ENCODE data around the gene JUND.

The JUND gene

DNA sequence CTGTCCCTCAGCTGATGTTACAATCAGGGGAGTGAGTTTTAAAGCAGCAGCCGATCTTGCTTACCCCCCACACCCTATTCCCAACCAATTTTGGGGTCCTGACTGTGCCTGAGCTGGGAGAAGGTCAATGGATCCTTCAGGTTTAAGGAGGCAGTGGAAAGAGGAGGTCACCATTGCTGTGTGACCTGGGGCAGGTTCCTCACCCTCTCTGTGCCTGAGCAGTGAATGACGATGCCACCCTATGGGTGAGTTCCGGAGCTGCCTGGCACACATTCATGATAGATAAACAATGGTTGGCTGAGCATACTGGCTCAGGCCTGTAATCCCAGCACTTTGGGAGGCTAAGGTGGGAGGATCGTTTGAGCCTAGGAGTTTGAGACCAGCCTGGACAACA, 20.3 kb upstream of the JUND start:
- FAIRE-seq (no peak), DNase-seq (ENCODE audit: insufficient read length, low spot score) (no peak)
- no peak for TF ChIP-seq POLR2A (IDR thresholded peaks at IDR 0.05; ENCODE audit: low read depth, low read length)

GRCh38 chr19:18300930-18301717, 19.7 kb upstream of the JUND start:
- peak; percentile 33 for FAIRE-seq
- no peak for TF ChIP-seq POLR2A (IDR thresholded peaks at IDR 0.05; ENCODE audit: low read depth, low read length)
- peak; percentile 91 for DNase-seq (ENCODE audit: insufficient read length, low spot score)

DNA sequence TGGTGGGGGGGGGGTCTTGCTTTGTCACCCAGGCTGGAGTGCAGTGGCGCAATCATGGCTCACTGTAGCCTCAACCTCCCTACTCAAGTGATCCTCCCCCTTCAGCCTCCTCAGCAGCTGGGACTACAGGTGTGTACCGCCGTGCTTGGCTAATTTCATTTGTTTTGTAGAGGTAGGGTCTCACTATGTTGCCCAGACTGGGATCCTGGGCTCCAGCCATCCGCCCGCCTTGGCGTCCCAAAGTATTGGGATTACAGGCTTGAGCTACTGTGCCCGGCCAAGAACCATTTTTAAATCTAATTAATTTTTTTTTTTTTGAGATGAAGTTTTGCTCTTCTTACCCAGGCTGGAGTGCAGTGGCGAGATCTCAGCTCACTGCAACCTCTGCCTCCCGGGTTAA, 18.2 kb upstream of the JUND start:
- no peak for TF ChIP-seq POLR2A (IDR thresholded peaks at IDR 0.05; ENCODE audit: low read depth, low read length)
- DNase-seq (ENCODE audit: insufficient read length, low spot score) (no peak), FAIRE-seq (no peak)

DNA sequence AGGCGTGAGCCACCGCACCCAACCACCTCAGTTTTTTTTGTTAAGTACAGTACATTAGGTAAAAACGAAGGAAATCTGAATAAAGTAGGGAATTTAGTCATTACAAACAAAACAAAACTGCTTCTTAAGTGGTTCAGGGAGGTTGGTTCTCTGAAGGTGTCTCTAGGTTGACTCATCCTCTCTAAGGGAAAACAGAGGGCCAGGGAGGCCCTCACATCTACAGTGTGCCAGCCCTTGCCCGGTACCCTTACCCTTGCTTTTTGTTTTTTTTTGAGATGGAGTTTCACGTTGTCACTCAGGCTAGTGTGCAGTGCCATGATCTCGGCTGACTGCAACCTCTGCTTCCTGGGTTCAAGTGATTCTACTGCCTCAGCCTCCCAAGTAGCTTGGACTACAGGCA, 17.2 kb upstream of the JUND start:
- TF ChIP-seq POLR2A (IDR thresholded peaks at IDR 0.05; ENCODE audit: low read depth, low read length): no peak
- no peak for FAIRE-seq
- DNase-seq (ENCODE audit: insufficient read length, low spot score): no peak

- FAIRE-seq (no peak), DNase-seq (ENCODE audit: insufficient read length, low spot score) (no peak)
- TF ChIP-seq POLR2A (IDR thresholded peaks at IDR 0.05; ENCODE audit: low read depth, low read length): no peak
These were observed 15.9 kb upstream of the JUND start for GRCh38 chr19:18297308-18297707.

DNA sequence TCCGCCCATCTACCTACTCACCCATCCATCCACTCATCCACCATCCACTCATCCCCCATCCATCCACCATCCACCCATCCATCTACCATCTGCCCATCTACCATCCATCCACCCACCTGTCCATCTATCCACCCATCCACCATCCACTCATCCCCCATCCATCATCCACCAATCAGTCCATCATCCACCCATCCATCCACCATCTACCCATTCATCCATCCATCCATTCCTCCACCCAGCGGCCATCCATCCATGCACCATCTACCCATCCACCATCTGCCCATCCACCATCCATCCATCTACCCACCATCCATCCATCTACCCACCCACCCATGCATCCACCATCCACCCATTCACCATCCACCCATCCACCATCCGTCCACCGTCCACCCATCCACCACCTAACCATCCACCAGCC, 13.6 kb upstream of the JUND start:
- FAIRE-seq (no peak), DNase-seq (ENCODE audit: insufficient read length, low spot score) (no peak)
- TF ChIP-seq POLR2A (IDR thresholded peaks at IDR 0.05; ENCODE audit: low read depth, low read length): no peak

DNA sequence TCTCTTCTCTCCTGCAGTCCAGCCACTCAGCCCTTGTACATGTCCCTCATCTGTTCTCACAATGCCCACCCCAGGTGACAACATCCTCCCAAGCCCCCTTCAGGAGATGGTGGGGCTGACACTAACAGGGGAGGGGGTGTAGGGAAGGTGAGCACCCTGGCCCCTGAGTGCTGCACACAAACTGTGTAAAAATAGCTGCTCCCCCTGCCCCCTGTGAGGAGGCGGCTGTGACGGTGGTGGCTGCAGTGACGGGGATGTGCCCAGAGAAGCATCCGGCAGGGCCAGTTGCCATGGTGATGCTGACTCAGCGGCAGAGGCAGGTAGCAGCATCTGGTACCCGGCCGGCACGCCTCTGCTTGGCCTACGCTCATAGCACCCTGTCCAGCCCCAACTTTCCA, 13.0 kb upstream of the JUND start:
- FAIRE-seq: no peak
- no peak for TF ChIP-seq POLR2A (IDR thresholded peaks at IDR 0.05; ENCODE audit: low read depth, low read length)
- no peak for DNase-seq (ENCODE audit: insufficient read length, low spot score)

DNA sequence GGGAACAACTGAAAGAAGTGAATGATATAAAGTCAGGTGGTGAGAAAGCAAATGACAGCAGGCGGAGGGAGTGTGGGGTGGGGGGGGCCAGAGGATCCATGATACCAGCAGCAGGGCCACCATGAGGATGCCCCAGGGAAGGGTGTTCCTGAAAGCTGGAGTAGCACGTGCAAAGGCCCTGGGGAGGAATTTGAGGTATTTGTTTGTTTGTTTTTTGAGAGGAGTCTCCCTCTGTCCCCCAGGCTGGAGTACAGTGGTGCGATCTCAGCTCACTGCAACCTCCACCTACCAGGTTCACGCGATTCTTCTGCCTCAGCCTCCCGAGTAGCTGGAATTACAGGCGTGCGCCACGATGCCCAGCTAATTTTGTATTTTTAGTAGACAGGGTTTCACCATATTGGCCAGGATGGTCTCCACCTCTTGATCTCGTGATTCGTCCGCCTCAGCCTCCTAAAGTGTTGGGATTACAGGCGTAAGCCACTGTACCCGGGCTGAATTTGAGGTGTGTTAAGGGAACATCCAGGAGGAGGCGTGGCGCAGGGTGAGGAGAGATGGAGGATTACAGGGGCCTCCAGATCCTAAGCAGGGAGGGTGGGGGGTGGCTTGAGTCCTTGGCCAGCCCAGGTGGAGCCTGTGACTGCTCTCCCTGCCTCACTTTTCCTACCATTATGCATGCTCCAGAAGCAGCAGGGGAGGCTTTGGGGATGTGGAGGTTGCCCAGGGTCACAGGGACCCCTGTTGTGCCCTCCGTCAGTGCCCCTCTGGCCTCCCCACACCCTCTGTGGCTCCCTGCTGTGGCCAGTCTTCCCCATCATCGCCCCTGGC, 12.4 kb upstream of the JUND start:
- no peak for TF ChIP-seq POLR2A (IDR thresholded peaks at IDR 0.05; ENCODE audit: low read depth, low read length)
- DNase-seq (ENCODE audit: insufficient read length, low spot score): no peak
- FAIRE-seq: no peak

GRCh38 chr19:18292810-18293641, 11.6 kb upstream of the JUND start:
- DNase-seq (ENCODE audit: insufficient read length, low spot score) (peak; percentile 84), FAIRE-seq (no peak)
- peak; percentile 6; the same call in 1 of the 2 replicates for TF ChIP-seq POLR2A (IDR thresholded peaks at IDR 0.05; ENCODE audit: low read depth, low read length)

GRCh38 chr19:18292462-18292809, 11.0 kb upstream of the JUND start:
- DNase-seq (ENCODE audit: insufficient read length, low spot score) (no peak), FAIRE-seq (no peak)
- no peak for TF ChIP-seq POLR2A (IDR thresholded peaks at IDR 0.05; ENCODE audit: low read depth, low read length)

DNA sequence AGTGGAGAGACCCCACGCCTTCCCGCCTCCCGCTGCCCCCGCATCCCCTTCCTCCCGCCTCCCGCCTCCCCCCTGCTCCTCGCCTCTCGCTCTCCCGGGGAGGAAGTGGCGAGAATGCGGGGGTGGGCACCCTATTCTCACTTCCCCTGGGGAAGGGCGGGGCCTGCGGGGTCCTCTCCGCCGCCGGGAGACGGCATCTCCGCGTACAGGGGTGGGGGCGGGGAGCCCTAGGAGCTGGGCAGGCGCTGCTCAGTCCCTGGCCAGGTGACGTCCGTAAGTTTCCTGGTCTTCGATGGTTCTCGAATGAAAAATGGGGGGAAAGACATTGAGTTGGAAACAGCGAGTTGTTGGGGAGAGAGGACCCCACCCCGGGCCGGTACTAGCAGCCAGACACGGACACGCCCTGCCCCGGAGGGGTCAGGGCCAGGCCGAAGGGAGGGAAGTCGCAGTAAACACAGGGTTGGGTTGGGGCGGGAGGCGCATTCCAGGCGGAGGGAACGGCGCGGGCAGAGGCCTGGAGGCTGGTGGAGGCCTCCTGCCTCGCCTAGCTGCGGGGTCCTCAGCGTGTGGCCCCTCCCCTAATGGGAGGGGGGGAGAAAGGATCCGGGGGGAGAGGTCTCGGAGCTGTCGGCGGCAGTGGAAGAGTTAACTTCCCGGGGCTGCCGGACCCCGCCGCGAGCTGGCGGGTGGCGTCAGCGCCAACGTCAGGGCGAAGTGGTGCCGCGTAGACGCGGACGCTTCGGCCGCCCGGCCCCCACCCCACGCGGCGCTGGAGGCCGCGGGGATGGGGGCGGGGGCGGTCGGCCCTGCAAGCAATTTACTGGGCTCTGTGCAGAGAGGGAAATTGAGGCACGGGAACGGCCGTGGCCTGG, 10.4 kb upstream of the JUND start:
- FAIRE-seq (no peak), DNase-seq (ENCODE audit: insufficient read length, low spot score) (peak; percentile 76)
- peak; percentile 43; the same call in 1 of the 2 replicates for TF ChIP-seq POLR2A (IDR thresholded peaks at IDR 0.05; ENCODE audit: low read depth, low read length)

DNA sequence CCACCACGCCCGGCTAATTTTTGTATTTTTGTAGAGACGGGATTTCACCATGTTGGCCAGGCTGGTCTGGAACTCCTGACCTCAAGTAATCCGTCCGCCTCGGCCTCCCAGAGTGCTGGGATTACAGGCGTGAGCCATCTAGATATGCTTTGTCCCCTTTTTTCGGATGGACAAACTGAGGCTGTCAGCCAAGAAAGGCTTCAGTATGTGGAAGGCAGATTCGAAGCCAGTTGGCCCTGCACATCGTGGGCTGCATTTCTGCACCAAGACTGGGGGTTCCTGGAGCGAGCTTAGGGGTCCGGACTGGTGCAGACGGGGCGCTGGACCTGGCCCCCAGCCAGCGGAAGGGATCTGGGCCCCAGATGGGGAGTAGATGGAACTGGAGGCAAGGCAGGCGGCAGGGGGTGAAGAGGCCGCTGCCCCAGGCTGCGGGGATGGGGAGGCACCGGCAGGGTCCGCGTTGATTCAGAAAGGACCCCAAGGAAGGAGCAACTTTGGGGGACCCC, 9.7 kb upstream of the JUND start:
- DNase-seq (ENCODE audit: insufficient read length, low spot score) (no peak), FAIRE-seq (no peak)
- TF ChIP-seq POLR2A (IDR thresholded peaks at IDR 0.05; ENCODE audit: low read depth, low read length): no peak

All from H54 (cell line).